Measurements from ENCODE around the gene UBE2R2. TPM values are rescaled to one million over a fixed set of nuclear protein-coding genes. Genes with fewer than 3 reads are reported as not detected.

UBE2R2 gene
- total RNA-seq, 1 experiment from 2014 or later, result 24.5 TPM

DNA sequence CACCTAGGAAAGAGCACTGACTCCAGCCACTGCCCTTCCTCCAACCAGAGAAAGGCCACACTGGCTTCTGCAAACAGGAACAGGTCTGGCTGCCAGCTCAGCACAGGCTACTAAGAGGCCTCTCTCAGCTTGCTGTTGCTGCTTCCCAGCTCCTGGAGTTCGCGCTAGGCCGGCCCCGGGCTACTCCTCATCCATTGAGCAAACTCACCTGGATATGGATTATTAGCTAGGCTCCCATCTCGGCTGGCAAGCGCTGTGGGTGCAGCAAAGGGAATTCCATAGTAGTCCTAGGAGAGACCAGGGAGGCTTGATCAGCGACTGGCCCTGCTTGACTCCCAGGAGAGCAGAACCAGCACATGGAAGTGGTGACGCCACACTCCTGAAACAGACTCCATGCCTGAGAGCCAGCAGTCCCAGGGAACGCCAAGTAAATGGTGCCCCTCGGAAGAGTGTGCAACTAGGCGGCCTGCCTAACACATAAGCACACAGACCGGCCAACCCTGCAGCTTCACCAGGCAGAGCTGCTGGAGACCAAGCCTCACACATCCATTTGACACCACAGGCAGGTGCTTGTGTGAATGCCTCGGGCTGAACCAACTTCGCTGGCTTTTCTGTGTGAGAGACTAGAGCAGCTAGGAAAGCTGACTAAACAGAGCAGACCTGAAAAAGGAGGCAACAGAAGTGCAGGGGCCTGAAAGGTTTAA is 107.2 kb downstream of the UBE2R2 start:
- TF ChIP-seq, protein P1, sequence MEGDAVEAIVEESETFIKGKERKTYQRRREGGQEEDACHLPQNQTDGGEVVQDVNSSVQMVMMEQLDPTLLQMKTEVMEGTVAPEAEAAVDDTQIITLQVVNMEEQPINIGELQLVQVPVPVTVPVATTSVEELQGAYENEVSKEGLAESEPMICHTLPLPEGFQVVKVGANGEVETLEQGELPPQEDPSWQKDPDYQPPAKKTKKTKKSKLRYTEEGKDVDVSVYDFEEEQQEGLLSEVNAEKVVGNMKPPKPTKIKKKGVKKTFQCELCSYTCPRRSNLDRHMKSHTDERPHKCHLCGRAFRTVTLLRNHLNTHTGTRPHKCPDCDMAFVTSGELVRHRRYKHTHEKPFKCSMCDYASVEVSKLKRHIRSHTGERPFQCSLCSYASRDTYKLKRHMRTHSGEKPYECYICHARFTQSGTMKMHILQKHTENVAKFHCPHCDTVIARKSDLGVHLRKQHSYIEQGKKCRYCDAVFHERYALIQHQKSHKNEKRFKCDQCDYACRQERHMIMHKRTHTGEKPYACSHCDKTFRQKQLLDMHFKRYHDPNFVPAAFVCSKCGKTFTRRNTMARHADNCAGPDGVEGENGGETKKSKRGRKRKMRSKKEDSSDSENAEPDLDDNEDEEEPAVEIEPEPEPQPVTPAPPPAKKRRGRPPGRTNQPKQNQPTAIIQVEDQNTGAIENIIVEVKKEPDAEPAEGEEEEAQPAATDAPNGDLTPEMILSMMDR (IDR thresholded peaks at IDR 0.05; ENCODE audit: unreplicated experiment), result no peak
- Mint-ChIP-seq H3K27ac (ENCODE audit: unreplicated experiment) (no peak overlapping the region), H3K36me3 (ENCODE audit: insufficient read depth, unreplicated experiment) (peaks cover 69% of the 10 kb centered on the region)

DNA sequence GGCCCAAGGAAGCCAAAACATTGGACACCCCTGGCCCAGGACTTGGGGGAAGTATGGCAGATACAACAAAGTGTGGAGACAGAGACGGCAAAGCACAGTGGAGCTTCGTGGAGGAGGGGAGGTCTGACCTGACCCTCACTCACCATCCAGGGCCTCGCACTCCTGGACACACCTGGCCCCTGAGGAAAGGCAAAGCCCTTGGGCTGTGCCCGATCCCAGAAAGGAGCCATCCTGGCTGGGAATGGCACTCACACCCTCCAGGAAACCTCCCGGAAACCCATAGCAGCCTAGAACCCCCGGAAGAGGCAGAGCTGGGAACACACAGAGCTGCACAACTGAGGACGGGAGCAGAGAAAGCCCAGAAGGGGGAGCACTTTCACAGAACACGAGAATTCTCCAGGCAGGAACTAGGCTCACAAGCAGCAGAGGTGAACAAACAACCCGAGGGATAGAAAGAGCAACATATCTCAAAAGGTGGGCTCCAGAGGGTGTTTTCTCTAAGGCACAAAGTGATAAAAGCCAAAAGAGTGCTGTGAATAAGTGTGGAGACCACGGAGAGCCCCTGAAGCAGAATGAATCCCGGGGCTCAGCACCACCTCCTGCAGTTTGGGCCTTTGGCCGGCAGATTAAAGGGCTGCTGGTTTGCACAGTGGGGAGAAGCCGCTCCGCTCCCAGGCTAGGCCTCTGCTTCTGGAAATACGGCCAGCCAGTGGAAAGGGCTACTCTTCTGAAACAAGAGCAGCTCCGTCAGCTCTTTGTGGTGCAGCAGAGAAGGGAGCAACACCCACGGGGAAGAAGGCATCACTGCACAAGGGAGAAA is 108.2 kb downstream of the UBE2R2 start:
- intact Hi-C loops (cut with micrococcal nuclease; ENCODE audit: unreplicated experiment), result no loop called here
- Mint-ChIP-seq H3K4me3 (ENCODE audit: low read depth, unreplicated experiment) (no peak overlapping the region), H3K9me3 (ENCODE audit: low read depth, unreplicated experiment) (no peaks in the 10 kb centered on the region), H3K4me1 (ENCODE audit: low read depth, unreplicated experiment) (no peaks in the 10 kb centered on the region), H3K36me3 (ENCODE audit: insufficient read depth, unreplicated experiment) (peaks cover 67% of the 10 kb centered on the region), H3K27me3 (ENCODE audit: unreplicated experiment) (no peaks in the 10 kb centered on the region), H3K27ac (ENCODE audit: unreplicated experiment) (no peak overlapping the region)
- TF ChIP-seq, protein P1 (IDR thresholded peaks at IDR 0.05; ENCODE audit: unreplicated experiment), result no peak
- CTCF ChIA-PET, result interaction anchor here (1.0 to 1.4 kb wide), 2 partner anchors 15 to 148 kb away, joined by 3 to 6 read pairs; no protein-coding TSS in a partner anchor
- BruUV-seq (replicated peaks), result no TSS peak
- peak; percentile 48 for DNase-seq

More for the DNA sequence above, 107.2 kb downstream of the UBE2R2 start:
- BruUV-seq (replicated peaks), result no TSS peak
- Mint-ChIP-seq H3K27me3 (ENCODE audit: unreplicated experiment) (no peaks in the 10 kb centered on the region), H3K9me3 (ENCODE audit: low read depth, unreplicated experiment) (no peaks in the 10 kb centered on the region), H3K4me1 (ENCODE audit: low read depth, unreplicated experiment) (no peaks in the 10 kb centered on the region), H3K4me3 (ENCODE audit: low read depth, unreplicated experiment) (no peak overlapping the region)
- intact Hi-C loops (cut with micrococcal nuclease; ENCODE audit: unreplicated experiment), result no loop called here
- DNase-seq, result no peak
- CTCF ChIA-PET, result interaction anchor here (0.6 to 1.4 kb wide), 2 partner anchors 102 to 149 kb away, joined by 3 to 6 read pairs; no protein-coding TSS in a partner anchor

DNA sequence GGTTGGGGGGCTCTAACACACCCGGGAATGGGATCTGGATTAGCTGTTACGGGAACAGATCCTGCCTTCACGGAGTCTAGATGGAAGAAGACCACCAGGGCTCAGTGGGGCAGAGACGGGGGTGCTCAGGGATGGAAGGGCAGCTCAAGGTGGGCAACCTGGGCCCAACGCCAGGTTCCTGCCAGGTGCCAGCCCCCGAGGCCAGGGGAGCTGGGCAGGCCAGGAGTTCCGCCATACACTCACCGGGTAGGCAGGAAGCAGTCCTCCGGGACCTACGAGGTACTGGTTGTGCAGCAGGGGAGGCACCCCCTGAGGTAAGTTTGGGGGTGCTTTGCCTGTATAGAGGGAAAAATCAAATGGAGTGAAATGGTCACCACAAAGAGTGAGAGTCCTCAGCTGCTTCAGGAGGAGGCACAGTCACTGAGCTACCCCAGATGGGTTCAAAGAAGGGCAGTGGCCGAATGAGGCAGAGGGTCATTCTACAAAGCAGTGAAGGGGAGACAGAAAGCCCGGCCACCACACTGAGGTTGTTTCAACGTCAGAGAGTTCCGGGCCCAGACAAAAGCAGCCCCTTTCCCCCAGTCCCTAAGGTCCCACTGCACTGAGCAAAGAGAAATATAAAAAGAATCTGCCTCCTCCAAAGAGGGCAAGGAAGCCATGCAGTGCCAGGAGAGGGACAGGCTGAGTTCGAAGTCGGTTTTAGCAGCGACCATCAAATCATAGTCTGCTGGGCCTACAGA is 110.0 kb downstream of the UBE2R2 start:
- no peaks in the 10 kb centered on the region for H3K9me3 Mint-ChIP-seq (ENCODE audit: low read depth, unreplicated experiment)
- intact Hi-C loops (cut with micrococcal nuclease; ENCODE audit: unreplicated experiment), result no loop called here
- no TSS peak for BruUV-seq (replicated peaks)
- H3K4me1 Mint-ChIP-seq (ENCODE audit: low read depth, unreplicated experiment), result no peaks in the 10 kb centered on the region
- no peak overlapping the region for H3K27ac Mint-ChIP-seq (ENCODE audit: unreplicated experiment)
- no peaks in the 10 kb centered on the region for H3K27me3 Mint-ChIP-seq (ENCODE audit: unreplicated experiment)
- DNase-seq, result no peak
- no peak overlapping the region for H3K4me3 Mint-ChIP-seq (ENCODE audit: low read depth, unreplicated experiment)
- H3K36me3 Mint-ChIP-seq (ENCODE audit: insufficient read depth, unreplicated experiment), result peaks cover 65% of the 10 kb centered on the region
- TF ChIP-seq, protein P1 (IDR thresholded peaks at IDR 0.05; ENCODE audit: unreplicated experiment), result no peak
- CTCF ChIA-PET, result no interaction called here

GRCh38 chr9:33927694-33928093 is 110.7 kb downstream of the UBE2R2 start:
- TF ChIP-seq, protein P1 (IDR thresholded peaks at IDR 0.05; ENCODE audit: unreplicated experiment), result no peak
- intact Hi-C loops (cut with micrococcal nuclease; ENCODE audit: unreplicated experiment), result no loop called here
- Mint-ChIP-seq H3K36me3 (ENCODE audit: insufficient read depth, unreplicated experiment) (peaks cover 62% of the 10 kb centered on the region), H3K27ac (ENCODE audit: unreplicated experiment) (no peak overlapping the region), H3K9me3 (ENCODE audit: low read depth, unreplicated experiment) (no peaks in the 10 kb centered on the region), H3K27me3 (ENCODE audit: unreplicated experiment) (no peaks in the 10 kb centered on the region), H3K4me3 (ENCODE audit: low read depth, unreplicated experiment) (no peak overlapping the region), H3K4me1 (ENCODE audit: low read depth, unreplicated experiment) (no peaks in the 10 kb centered on the region)
- no TSS peak for BruUV-seq (replicated peaks)
- CTCF ChIA-PET, result no interaction called here
- DNase-seq, result no peak

Data from Calu3 (cell line).